ENCODE measurements around the gene FHOD3. TPM values are rescaled to one million over a fixed set of nuclear protein-coding genes. Genes with fewer than 3 reads are reported as not detected.

FHOD3 gene
- total and polyA plus RNA-seq, 2 of the 13 experiments (the other 11 are each of a cell fraction or from before 2014, with no cell fraction given) = 0.07 TPM; not detected in 1

- Histone ChIP-seq H3K27ac (ENCODE audit: extremely low read length, insufficient read depth, low read length) (no peak overlapping the region), H3K4me1 (ENCODE audit: insufficient read depth, low read length) (no peaks in the 10 kb centered on the region), H3K36me3 (replicated peaks in 1 of 2; ENCODE audit: control insufficient read depth in 1 of 2, insufficient read depth in 2 of 2, low read length in 2 of 2) (no peaks in the 10 kb centered on the region), H3K4me2 (ENCODE audit: low read depth, low read length) (no peak overlapping the region), H4K20me1 (ENCODE audit: insufficient read depth, low read length) (no peaks in the 10 kb centered on the region), H2AFZ (ENCODE audit: low read length) (no peak overlapping the region), H3K4me3 (replicated peaks in 1 of 3; ENCODE audit: insufficient read depth in 1 of 3, low read depth in 2 of 3, low read length in 3 of 3) (no peak overlapping the region), H3K79me2 (ENCODE audit: insufficient read depth, low read length) (no peaks in the 10 kb centered on the region), H3K9me3 (ENCODE audit: low read length) (no peaks in the 10 kb centered on the region), H3K27me3 (ENCODE audit: control insufficient read depth in 1 of 2, insufficient read depth in 2 of 2, low read length in 2 of 2) (no peaks in the 10 kb centered on the region; a peak in 1 of 5 replicates), H3K9ac (ENCODE audit: insufficient read depth, low read depth, low read length) (no peak overlapping the region)
- no TSS peak for BruUV-seq (replicated peaks)
- 29% methylated on average over 2 of the region's 2 CpGs for WGBS (ENCODE audit: low lambda C conversion rate)
- DNase-seq (ENCODE audit: low spot score) (no peak), FAIRE-seq (no peak), ATAC-seq (no peak)
- POLR2A ChIA-PET = no interaction called here
- intact Hi-C loops (cut with micrococcal nuclease; ENCODE audit: unreplicated experiment) = no loop called here
- in situ Hi-C loops (cut with HindIII; ENCODE audit: extremely low pct_ligation_motif_present, low pct_unique_long_range_greater_than_20kb) = no loop called here
- CTCF ChIA-PET (ENCODE audit: low intra/inter-chr PET ratio, low total read pairs) = no interaction called here
- no peak for TF ChIP-seq USF2 (IDR thresholded peaks at IDR 0.05; ENCODE audit: low read depth, low read length)
- TF ChIP-seq USF2 (CRISPR knock-in tag; IDR thresholded peaks at IDR 0.05; ENCODE audit: borderline replicate concordance) = no peak
- TF ChIP-seq MEIS1 (CRISPR knock-in tag; IDR thresholded peaks at IDR 0.05; ENCODE audit: borderline replicate concordance) = no peak
- no peak for TF ChIP-seq KIAA2018 (CRISPR knock-in tag; IDR thresholded peaks at IDR 0.05; ENCODE audit: borderline replicate concordance)
- no peak for TF ChIP-seq ZNF331 (CRISPR knock-in tag; IDR thresholded peaks at IDR 0.05)
- no peak for TF ChIP-seq ZSCAN29 (CRISPR knock-in tag; conservative IDR thresholded peaks at IDR 0.05)
- TF ChIP-seq ZKSCAN5 (CRISPR knock-in tag; IDR thresholded peaks at IDR 0.05) = no peak
- TF ChIP-seq MAFK (conservative IDR thresholded peaks at IDR 0.05 in 1 of 2, IDR thresholded peaks at IDR 0.05 in 1 of 2; ENCODE audit: low read length in 2 of 2) = no peak
- TF ChIP-seq POLR2A (IDR thresholded peaks at IDR 0.05; ENCODE audit: insufficient read depth in 1 of 2, low read depth in 2 of 2, low read length in 2 of 2) = no peak
- TF ChIP-seq ZNF34 (CRISPR knock-in tag; IDR thresholded peaks at IDR 0.05; ENCODE audit: borderline replicate concordance) = no peak
- no peak for TF ChIP-seq ZNF768 (CRISPR knock-in tag; IDR thresholded peaks at IDR 0.05)
- no peak for TF ChIP-seq ZNF383 (CRISPR knock-in tag; IDR thresholded peaks at IDR 0.05; ENCODE audit: borderline replicate concordance)
- TF ChIP-seq ARID2 (CRISPR knock-in tag; IDR thresholded peaks at IDR 0.05; ENCODE audit: borderline replicate concordance) = no peak
- no peak for TF ChIP-seq CREBL2 (CRISPR knock-in tag; IDR thresholded peaks at IDR 0.05; ENCODE audit: borderline replicate concordance)
- no peak for TF ChIP-seq ZFX (CRISPR knock-in tag; IDR thresholded peaks at IDR 0.05; ENCODE audit: low read depth)
- no peak for TF ChIP-seq ATF7-NPFF (CRISPR knock-in tag; IDR thresholded peaks at IDR 0.05; ENCODE audit: low read depth)
Measured at GRCh38 chr18:36504928-36505327, 207.4 kb downstream of the FHOD3 start.

All from HepG2 (cell line).